WTC11 (cell line): ENCODE results near the gene SYNGR1. TPM values are rescaled to one million over a fixed set of nuclear protein-coding genes. Genes with fewer than 3 reads are reported as not detected.

Source experiments
- ATAC-seq: fragments of 200-7000 bp; cut with Tn5 transposase; 2 replicates; pipeline ENCODE4 v1.10.0; 2021; ENCODE audit warnings: mild to moderate bottlenecking, moderate library complexity
- CTCF ChIA-PET: fragments of 300-600 bp; sonication (Branson Sonifier 250); formaldehyde crosslinking; loops from one replicate; lab custom pipeline; 2021; ENCODE audit warnings: antibody characterized with exemption; lab: Charles Lee
- POLR2A ChIA-PET: fragments of 350-600 bp; sonication (Branson Sonifier 250); formaldehyde crosslinking; loops from one replicate; lab custom pipeline; 2021; ENCODE audit warnings: antibody characterized with exemption; lab: Charles Lee
- DNase-seq: peaks from one replicate; pipeline ENCODE4 v3.0.0; 2021; ENCODE audit warnings: low spot score
- H3K27ac Mint-ChIP-seq: 2 replicates; pipeline ENCODE4 v1.8.0; 2021; ENCODE audit warnings: mixed read lengths
- H3K27me3 Mint-ChIP-seq: 2 replicates; pipeline ENCODE4 v1.8.0; 2021; ENCODE audit warnings: low read depth, mild to moderate bottlenecking, moderate library complexity, mixed read lengths
- H3K36me3 Mint-ChIP-seq: 2 replicates; pipeline ENCODE4 v1.8.0; 2021; ENCODE audit warnings: mixed read lengths
- H3K4me1 Mint-ChIP-seq: 2 replicates; pipeline ENCODE4 v1.8.0; 2022; ENCODE audit warnings: mixed read lengths
- H3K4me3 Mint-ChIP-seq: 2 replicates; pipeline ENCODE4 v1.8.0; 2021; ENCODE audit warnings: mild to moderate bottlenecking, moderate library complexity, mixed read lengths
- H3K9me3 Mint-ChIP-seq: 2 replicates; pipeline ENCODE4 v1.8.0; 2021; ENCODE audit warnings: mixed read lengths
- FOXJ3 ChIP-seq: sonication (generic); formaldehyde crosslinking; IDR thresholded peaks from 2 replicates; pipeline ENCODE4 v1.9.0; 2021; ENCODE audit warnings: missing genetic modification reagents, mild to moderate bottlenecking, borderline replicate concordance
- FOXP4 ChIP-seq: sonication (generic); formaldehyde crosslinking; IDR thresholded peaks from 2 replicates; pipeline ENCODE4 v1.8.0; 2022; ENCODE audit warnings: mild to moderate bottlenecking, missing genetic modification reagents
- GTF2I ChIP-seq: fragments of 250-450 bp; sonication (Bioruptor Pico); conservative IDR thresholded peaks from 2 replicates; pipeline ENCODE4 v1.4.0; 2021; ENCODE audit warnings: mild to moderate bottlenecking
- HMGA2 ChIP-seq: fragments of 250-450 bp; sonication (Bioruptor Pico); IDR thresholded peaks from 2 replicates; pipeline ENCODE4 v1.4.0; 2021; ENCODE audit warnings: mild to moderate bottlenecking, moderate library complexity
- JUN ChIP-seq: sonication (generic); formaldehyde crosslinking; IDR thresholded peaks from 2 replicates; pipeline ENCODE4 v1.8.0; 2023; ENCODE audit warnings: mild to moderate bottlenecking, missing genetic modification reagents
- NR2C2 ChIP-seq: sonication (generic); formaldehyde crosslinking; IDR thresholded peaks from 2 replicates; pipeline ENCODE4 v1.8.0; 2022; ENCODE audit warnings: mild to moderate bottlenecking, missing genetic modification reagents
- OVOL2 ChIP-seq: fragments of 250-450 bp; sonication (Bioruptor Pico); IDR thresholded peaks from 2 replicates; pipeline ENCODE4 v1.9.0; 2021; ENCODE audit warnings: mild to moderate bottlenecking, borderline replicate concordance
- PRRX2 ChIP-seq: fragments of 250-450 bp; sonication (Bioruptor Pico); IDR thresholded peaks from 2 replicates; pipeline ENCODE4 v1.8.0; 2021; ENCODE audit warnings: mild to moderate bottlenecking
- SMAD3 ChIP-seq: sonication (generic); formaldehyde crosslinking; IDR thresholded peaks from 2 replicates; pipeline ENCODE4 v1.8.0; 2022; ENCODE audit warnings: missing genetic modification reagents, mild to moderate bottlenecking, borderline replicate concordance
- SMAD4 ChIP-seq: sonication (generic); formaldehyde crosslinking; IDR thresholded peaks from 2 replicates; pipeline ENCODE4 v1.8.0; 2022; ENCODE audit warnings: mild to moderate bottlenecking, missing genetic modification reagents
- TCF7 ChIP-seq: sonication (generic); formaldehyde crosslinking; IDR thresholded peaks from 2 replicates; pipeline ENCODE4 v1.8.0; 2022; ENCODE audit warnings: mild to moderate bottlenecking, low read depth, missing genetic modification reagents, moderate library complexity
- TEAD1 ChIP-seq: sonication (generic); formaldehyde crosslinking; IDR thresholded peaks from 2 replicates; pipeline ENCODE4 v1.8.0; 2022; ENCODE audit warnings: mild to moderate bottlenecking, missing genetic modification reagents
- ZNF219 ChIP-seq: sonication (generic); formaldehyde crosslinking; IDR thresholded peaks from 2 replicates; pipeline ENCODE4 v1.8.0; 2023; ENCODE audit warnings: missing genetic modification reagents, mild to moderate bottlenecking, borderline replicate concordance
- ZNF317 ChIP-seq: sonication (generic); formaldehyde crosslinking; IDR thresholded peaks from 2 replicates; pipeline ENCODE4 v1.8.1; 2023; ENCODE audit warnings: low read depth, mild to moderate bottlenecking, moderate library complexity, missing genetic modification reagents, borderline replicate concordance
- total RNA-seq: library from RNA; stranded (reverse); gene quantifications from 3 replicates; pipeline ENCODE4 v1.2.3, GENCODE V29; 2021
- TF ChIP-seq, protein P1 (sequence below): sonication (generic); formaldehyde crosslinking; conservative IDR thresholded peaks from 2 replicates; pipeline ENCODE4 v1.8.1; 2023; ENCODE audit warnings: mild to moderate bottlenecking, low read depth, missing genetic modification reagents, moderate library complexity
- TF ChIP-seq, protein P2 (sequence below): fragments of 250-450 bp; sonication (Bioruptor Pico); IDR thresholded peaks from 2 replicates; pipeline ENCODE4 v1.9.0; 2021; ENCODE audit warnings: mild to moderate bottlenecking
- TF ChIP-seq, protein P3 (sequence below): sonication (generic); formaldehyde crosslinking; IDR thresholded peaks from 2 replicates; pipeline ENCODE4 v1.8.0; 2023; ENCODE audit warnings: missing genetic modification reagents
- TF ChIP-seq, protein P4 (sequence below): sonication (generic); formaldehyde crosslinking; IDR thresholded peaks from 2 replicates; pipeline ENCODE4 v1.8.0; 2023; ENCODE audit warnings: missing genetic modification reagents, mild to moderate bottlenecking, borderline replicate concordance

SYNGR1 gene
- total RNA-seq, 1 experiment from 2014 or later, result 35.3 TPM

- ChIA-PET POLR2A (no interaction called here), CTCF (no interaction called here)
- peaks cover 5% of the 10 kb centered on the region; the same call in 1 of the 2 replicates for H3K36me3 Mint-ChIP-seq
- TF ChIP-seq SMAD3 (CRISPR knock-in tag) (no peak), SMAD4 (CRISPR knock-in tag) (no peak), ZNF317 (no peak), FOXJ3 (CRISPR knock-in tag) (no peak), TEAD1 (no peak), NR2C2 (no peak), ZNF219 (CRISPR knock-in tag) (no peak)
- H3K4me3 Mint-ChIP-seq, result no peak overlapping the region
- ATAC-seq, result no peak
- H3K27me3 Mint-ChIP-seq, result no peaks in the 10 kb centered on the region
- peak overlapping the region; percentile 63; the same call in 1 of the 2 replicates for H3K27ac Mint-ChIP-seq
- peaks cover 43% of the 10 kb centered on the region for H3K4me1 Mint-ChIP-seq
- DNase-seq, result no peak
- H3K9me3 Mint-ChIP-seq, result no peaks in the 10 kb centered on the region
These were observed 80.9 kb downstream of the SYNGR1 start for GRCh38 chr22:39430576-39431150.

GRCh38 chr22:39431216-39431801 lies 81.5 kb downstream of the SYNGR1 start:
- ChIA-PET CTCF (no interaction called here), POLR2A (no interaction called here)
- 0 out of 2 replicates have a peak overlapping the region, but pooled peaks have one; percentile 63 for H3K27ac Mint-ChIP-seq
- H3K4me3 Mint-ChIP-seq, result no peak overlapping the region
- no peaks in the 10 kb centered on the region for H3K9me3 Mint-ChIP-seq
- TF ChIP-seq TCF7, result no peak
- no peak for TF ChIP-seq SMAD3 (CRISPR knock-in tag)
- TF ChIP-seq, protein P1, sequence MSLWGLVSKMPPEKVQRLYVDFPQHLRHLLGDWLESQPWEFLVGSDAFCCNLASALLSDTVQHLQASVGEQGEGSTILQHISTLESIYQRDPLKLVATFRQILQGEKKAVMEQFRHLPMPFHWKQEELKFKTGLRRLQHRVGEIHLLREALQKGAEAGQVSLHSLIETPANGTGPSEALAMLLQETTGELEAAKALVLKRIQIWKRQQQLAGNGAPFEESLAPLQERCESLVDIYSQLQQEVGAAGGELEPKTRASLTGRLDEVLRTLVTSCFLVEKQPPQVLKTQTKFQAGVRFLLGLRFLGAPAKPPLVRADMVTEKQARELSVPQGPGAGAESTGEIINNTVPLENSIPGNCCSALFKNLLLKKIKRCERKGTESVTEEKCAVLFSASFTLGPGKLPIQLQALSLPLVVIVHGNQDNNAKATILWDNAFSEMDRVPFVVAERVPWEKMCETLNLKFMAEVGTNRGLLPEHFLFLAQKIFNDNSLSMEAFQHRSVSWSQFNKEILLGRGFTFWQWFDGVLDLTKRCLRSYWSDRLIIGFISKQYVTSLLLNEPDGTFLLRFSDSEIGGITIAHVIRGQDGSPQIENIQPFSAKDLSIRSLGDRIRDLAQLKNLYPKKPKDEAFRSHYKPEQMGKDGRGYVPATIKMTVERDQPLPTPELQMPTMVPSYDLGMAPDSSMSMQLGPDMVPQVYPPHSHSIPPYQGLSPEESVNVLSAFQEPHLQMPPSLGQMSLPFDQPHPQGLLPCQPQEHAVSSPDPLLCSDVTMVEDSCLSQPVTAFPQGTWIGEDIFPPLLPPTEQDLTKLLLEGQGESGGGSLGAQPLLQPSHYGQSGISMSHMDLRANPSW, result no peak
- TF ChIP-seq FOXJ3 (CRISPR knock-in tag), result no peak
- no peak for TF ChIP-seq GTF2I (CRISPR knock-in tag)
- no peak for TF ChIP-seq OVOL2 (CRISPR knock-in tag)
- no peak for TF ChIP-seq JUN (CRISPR knock-in tag)
- TF ChIP-seq, protein P2, sequence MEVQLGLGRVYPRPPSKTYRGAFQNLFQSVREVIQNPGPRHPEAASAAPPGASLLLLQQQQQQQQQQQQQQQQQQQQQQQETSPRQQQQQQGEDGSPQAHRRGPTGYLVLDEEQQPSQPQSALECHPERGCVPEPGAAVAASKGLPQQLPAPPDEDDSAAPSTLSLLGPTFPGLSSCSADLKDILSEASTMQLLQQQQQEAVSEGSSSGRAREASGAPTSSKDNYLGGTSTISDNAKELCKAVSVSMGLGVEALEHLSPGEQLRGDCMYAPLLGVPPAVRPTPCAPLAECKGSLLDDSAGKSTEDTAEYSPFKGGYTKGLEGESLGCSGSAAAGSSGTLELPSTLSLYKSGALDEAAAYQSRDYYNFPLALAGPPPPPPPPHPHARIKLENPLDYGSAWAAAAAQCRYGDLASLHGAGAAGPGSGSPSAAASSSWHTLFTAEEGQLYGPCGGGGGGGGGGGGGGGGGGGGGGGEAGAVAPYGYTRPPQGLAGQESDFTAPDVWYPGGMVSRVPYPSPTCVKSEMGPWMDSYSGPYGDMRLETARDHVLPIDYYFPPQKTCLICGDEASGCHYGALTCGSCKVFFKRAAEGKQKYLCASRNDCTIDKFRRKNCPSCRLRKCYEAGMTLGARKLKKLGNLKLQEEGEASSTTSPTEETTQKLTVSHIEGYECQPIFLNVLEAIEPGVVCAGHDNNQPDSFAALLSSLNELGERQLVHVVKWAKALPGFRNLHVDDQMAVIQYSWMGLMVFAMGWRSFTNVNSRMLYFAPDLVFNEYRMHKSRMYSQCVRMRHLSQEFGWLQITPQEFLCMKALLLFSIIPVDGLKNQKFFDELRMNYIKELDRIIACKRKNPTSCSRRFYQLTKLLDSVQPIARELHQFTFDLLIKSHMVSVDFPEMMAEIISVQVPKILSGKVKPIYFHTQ (CRISPR knock-in tag), result no peak
- no peak for TF ChIP-seq TEAD1
- ATAC-seq (no peak), DNase-seq (no peak)
- no peaks in the 10 kb centered on the region for H3K27me3 Mint-ChIP-seq
- peaks cover 39% of the 10 kb centered on the region for H3K4me1 Mint-ChIP-seq
- H3K36me3 Mint-ChIP-seq, result peaks cover 5% of the 10 kb centered on the region; the same call in 1 of the 2 replicates

GRCh38 chr22:39431821-39432251 lies 82.0 kb downstream of the SYNGR1 start:
- H3K36me3 Mint-ChIP-seq, result peaks cover 5% of the 10 kb centered on the region; the same call in 1 of the 2 replicates
- no peak overlapping the region for H3K4me3 Mint-ChIP-seq
- TF ChIP-seq, protein P3, sequence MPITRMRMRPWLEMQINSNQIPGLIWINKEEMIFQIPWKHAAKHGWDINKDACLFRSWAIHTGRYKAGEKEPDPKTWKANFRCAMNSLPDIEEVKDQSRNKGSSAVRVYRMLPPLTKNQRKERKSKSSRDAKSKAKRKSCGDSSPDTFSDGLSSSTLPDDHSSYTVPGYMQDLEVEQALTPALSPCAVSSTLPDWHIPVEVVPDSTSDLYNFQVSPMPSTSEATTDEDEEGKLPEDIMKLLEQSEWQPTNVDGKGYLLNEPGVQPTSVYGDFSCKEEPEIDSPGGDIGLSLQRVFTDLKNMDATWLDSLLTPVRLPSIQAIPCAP, result no peak
- TF ChIP-seq, protein P4, sequence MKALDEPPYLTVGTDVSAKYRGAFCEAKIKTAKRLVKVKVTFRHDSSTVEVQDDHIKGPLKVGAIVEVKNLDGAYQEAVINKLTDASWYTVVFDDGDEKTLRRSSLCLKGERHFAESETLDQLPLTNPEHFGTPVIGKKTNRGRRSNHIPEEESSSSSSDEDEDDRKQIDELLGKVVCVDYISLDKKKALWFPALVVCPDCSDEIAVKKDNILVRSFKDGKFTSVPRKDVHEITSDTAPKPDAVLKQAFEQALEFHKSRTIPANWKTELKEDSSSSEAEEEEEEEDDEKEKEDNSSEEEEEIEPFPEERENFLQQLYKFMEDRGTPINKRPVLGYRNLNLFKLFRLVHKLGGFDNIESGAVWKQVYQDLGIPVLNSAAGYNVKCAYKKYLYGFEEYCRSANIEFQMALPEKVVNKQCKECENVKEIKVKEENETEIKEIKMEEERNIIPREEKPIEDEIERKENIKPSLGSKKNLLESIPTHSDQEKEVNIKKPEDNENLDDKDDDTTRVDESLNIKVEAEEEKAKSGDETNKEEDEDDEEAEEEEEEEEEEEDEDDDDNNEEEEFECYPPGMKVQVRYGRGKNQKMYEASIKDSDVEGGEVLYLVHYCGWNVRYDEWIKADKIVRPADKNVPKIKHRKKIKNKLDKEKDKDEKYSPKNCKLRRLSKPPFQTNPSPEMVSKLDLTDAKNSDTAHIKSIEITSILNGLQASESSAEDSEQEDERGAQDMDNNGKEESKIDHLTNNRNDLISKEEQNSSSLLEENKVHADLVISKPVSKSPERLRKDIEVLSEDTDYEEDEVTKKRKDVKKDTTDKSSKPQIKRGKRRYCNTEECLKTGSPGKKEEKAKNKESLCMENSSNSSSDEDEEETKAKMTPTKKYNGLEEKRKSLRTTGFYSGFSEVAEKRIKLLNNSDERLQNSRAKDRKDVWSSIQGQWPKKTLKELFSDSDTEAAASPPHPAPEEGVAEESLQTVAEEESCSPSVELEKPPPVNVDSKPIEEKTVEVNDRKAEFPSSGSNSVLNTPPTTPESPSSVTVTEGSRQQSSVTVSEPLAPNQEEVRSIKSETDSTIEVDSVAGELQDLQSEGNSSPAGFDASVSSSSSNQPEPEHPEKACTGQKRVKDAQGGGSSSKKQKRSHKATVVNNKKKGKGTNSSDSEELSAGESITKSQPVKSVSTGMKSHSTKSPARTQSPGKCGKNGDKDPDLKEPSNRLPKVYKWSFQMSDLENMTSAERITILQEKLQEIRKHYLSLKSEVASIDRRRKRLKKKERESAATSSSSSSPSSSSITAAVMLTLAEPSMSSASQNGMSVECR (CRISPR knock-in tag), result no peak
- TF ChIP-seq HMGA2 (CRISPR knock-in tag), result no peak
- TF ChIP-seq PRRX2 (CRISPR knock-in tag), result no peak
- TF ChIP-seq FOXP4 (CRISPR knock-in tag), result no peak
- POLR2A ChIA-PET, result no interaction called here
- CTCF ChIA-PET, result no interaction called here
- ATAC-seq (no peak), DNase-seq (no peak)
- peaks cover 34% of the 10 kb centered on the region for H3K4me1 Mint-ChIP-seq
- H3K27ac Mint-ChIP-seq, result no peak overlapping the region; the same call in 1 of the 2 replicates
- no peaks in the 10 kb centered on the region for H3K9me3 Mint-ChIP-seq
- H3K27me3 Mint-ChIP-seq, result no peaks in the 10 kb centered on the region
